NOMO-1 (cell line): ENCODE data around the gene PGGHG.
A peak's percentile ranks its signal among the peaks of the same experiment; 100 is the strongest.
"Not testable (repeated sequence)": the region's sequence is repeated elsewhere in the genome, so short reads cannot be mapped to it uniquely, and the experiment has no call there.

Experiments
- DNase-seq, 2 experiments: peaks; one replicate each; lab custom pipeline; 2025; ENCODE audit not compliant: unreplicated experiment in 2 of 2; lab: John Stamatoyannopoulos, UW

Gene PGGHG

GRCh38 chr11:326842-327580 is 38.1 kb downstream of the PGGHG start:
- DNase-seq, result peak; percentile 81 to 83

DNA sequence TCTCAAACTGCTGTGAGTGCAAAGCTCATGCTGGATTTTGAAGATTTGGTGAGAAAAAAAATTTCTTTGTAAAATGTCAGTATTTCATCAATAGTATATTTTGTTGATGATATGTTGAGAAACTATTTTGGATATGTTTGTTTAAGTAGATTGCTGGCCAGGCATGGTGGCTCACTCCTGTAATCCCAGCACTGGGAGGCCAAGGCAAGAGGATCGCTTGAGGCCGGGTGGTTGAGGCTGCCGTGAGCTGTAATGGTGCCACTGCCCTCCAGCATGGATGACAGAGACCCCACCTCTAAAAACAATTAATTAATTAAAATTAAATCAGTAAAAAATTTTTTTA is 38.6 kb downstream of the PGGHG start:
- DNase-seq, result no peak

DNA sequence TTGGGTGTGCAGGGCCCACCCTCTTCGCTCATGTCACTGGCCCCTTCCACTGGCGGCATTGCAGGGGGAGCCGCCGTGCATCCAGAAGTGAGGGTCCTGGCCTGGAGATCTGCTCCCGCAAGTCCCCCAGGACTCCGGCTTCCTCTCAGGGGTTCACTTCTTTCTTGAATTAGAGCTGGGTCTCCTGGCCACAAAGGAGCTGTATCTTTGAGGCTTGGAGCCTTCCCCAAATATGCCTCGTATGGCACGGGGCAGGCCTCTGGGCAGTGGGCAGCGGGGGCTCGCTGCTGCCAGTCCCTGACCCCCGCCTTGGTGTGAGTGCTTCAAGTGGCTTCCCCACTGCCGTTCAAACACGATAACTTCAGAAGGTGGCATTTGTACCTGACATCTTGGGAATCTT is 39.1 kb downstream of the PGGHG start:
- DNase-seq, result no peak

DNA sequence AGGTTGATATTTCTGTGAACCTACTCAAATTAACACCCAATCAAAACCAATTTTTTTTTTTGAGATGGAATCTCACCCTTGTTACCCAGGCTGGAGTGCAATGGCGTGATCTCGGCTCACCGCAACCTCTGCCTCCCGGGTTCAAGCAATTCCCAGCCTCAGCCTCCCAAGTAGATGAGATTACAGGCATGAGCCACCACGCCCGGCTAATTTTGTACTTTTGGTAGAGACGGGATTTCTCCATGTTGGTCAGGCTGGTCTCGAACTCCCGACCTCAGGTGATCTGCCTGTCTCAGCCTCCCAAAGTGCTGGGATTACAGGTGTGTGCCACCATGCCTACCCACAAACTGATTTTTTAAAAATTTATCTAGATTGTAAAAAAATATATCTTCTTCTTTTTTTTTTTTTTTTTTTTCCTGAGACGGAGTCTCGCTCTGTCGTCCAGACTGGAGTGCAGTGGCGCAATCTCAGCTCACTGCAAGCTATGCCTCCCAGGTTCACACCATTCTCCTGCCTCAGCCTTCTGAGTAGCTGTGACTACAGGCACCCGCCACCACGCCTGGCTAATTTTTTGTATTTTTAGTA is 39.7 kb downstream of the PGGHG start:
- DNase-seq, result not testable (repeated sequence)

GRCh38 chr11:329886-330253 is 40.9 kb downstream of the PGGHG start:
- DNase-seq, result no peak

DNA sequence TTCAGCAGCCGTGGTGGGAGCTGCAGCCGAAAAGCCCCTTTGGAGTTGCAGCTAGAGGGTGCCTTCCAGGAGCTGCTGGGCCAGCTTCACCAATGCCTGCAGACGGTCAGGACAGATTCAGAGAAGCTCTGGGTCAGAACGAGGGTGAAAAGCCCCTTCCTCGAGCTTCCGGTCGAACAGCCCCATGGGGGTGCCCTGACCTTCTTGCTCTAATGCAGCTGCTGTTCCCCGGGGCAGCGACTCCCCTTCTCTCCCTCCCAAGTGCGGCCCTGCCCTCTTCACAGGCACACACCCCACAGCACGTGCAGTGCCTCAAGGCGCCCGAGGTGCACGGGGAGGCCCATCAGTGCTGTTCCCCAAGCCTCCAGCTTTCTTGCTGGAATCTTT is 41.4 kb downstream of the PGGHG start:
- no peak for DNase-seq

DNA sequence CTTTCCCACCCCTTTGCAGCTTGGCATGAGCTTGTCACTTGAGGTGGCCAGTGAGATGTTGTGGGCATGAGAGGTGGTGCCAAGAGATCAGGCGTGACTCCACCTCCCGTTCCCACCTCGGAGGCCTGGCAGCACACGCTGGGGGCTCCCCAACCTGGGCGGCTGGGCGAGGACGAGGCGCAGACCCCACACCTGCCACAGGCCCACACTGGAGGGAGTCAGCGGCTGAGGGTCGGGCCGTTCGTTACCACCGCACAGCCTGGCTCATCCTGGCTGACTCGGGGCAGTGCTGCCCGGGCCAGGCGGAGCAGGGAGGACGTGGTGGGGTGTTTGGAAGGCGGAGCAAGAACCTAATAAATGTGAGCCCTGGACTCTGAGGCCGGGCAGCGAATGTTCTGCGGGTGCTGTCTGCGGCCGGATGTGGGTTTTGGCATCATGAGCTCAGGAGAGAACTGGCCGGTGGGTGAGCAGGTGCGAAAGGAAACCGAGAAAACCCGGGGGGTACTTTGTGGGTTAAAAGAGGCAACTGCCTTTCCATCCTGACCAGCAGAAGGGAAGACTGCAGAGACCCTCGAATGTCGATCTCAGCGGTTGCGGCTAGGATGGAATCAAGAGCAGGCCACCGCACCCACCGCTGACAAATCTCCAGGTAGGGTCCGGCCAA is 41.9 kb downstream of the PGGHG start:
- no peak for DNase-seq

- no peak for DNase-seq
Observed at GRCh38 chr11:331358-332060, 42.6 kb downstream of the PGGHG start.

GRCh38 chr11:332651-333480 is 43.9 kb downstream of the PGGHG start:
- DNase-seq, result no peak

DNA sequence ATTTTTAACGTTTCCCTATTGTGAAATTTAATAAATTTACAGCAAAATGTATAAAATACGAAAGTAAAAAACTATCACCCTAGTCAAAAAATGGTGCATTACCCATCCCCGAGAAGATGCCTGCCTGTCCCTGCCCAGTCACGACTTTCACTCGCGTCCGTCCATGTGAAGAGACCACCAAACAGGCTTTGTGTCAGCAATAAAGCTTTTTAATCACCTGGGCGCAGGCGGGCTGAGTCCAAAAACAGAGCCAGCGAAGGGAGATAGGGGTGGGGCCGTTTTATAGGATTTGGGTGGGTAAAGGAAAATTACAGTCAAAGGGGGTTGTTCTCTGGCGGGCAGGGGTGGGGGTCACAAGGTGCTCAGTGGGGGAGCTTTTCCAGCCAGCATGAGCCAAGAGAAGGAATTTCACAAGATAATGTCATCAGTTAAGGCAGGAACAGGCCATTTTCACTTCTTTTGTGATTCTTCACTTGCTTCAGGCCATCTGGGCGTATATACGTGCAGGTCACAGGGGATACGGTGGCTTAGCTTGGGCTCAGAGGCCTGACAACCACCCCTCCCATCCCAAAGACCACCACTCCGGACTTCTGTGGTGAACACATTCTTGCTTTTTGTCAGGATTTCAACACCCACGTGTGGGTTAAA is 44.8 kb downstream of the PGGHG start:
- DNase-seq, result not testable (repeated sequence)

- no peak for DNase-seq
Observed at GRCh38 chr11:334264-334994, 45.5 kb downstream of the PGGHG start.

DNA sequence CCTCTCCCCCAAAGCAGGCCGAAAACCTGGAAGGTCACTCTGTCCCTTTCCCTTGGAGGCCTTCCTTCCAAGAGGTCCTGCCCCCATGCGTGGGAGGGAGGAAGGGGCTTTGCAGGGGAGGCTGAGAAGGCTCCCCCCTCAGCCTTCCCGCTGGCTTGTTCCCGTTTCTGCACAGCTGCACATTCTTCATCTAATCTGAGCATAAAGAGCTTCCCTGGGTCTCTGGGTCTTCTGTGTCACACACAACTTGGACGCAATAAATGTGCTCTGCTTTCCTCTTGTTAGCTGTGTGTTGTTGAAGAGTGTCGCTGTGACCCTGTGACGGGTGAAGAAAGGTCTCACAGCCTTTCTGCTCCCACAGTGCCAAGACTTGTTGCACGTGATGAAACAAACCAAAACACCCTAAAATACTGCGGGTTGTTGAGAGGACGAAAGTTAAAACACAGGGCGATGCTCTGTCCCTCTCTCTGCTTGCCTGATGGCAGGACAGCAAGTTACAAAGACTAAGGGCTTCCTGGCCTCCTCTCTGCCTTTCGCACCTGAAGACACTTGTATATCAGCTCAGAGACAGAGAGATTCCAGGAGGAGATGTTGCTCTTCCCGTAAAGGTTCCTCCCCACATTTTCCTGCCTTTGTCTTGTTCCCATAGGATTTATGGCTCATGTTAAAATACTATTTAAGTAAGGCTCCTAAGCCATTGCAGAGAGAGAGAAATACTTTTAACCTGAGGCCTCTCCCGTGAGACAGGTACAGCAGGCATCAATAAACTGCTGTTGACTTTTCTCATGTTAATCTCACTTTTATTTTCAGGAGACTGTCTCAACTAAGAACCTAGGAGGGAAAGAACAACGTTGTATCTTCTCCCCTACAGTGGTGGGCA is 47.1 kb downstream of the PGGHG start:
- DNase-seq, result no peak

DNA sequence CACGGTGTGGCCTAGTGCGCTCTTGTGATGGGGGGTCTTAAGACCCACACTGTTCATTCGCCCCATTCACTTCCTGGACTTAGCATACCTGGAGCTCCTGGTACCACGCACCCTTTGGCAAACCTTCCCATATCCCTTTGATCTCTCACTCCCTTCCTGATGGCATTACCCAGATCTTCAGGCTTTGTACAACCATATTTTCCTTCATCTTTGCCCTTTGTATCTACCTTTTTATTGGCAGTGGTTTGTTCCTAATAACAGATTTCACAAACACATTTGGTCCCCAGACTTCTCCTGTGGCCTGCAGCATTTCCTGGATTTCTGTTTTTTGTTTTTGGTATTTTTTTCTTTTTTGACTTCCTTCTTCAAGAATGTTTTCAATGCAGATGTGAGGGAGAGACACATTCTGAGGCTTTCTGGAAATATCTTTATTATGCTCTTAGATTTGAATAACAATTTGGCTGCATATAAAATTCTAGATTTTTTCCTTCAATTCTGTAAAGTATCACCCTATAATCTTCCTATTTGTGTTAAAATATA is 47.8 kb downstream of the PGGHG start:
- no peak for DNase-seq

GRCh38 chr11:337711-338110 is 48.8 kb downstream of the PGGHG start:
- DNase-seq, result no peak

DNA sequence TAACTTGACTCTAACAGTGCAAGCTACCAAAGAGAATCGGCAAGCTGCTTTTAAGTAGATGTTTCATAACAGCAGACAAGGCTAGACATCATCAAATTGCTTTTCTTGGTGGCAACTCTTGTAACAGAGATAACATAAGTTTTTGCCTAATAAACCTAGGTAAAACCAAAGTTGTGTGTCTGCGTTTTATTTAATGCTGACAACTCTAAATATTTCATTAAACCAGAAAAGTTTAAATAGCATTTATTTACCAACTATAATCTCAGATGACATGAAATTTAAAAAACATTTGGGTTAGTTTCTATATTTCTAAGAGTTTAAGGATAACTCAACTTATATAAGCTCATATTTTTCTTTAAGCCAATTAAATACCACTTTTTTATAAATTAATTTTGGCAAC is 51.0 kb downstream of the PGGHG start:
- no peak for DNase-seq

GRCh38 chr11:340539-341512 is 51.9 kb downstream of the PGGHG start:
- no peak for DNase-seq

DNA sequence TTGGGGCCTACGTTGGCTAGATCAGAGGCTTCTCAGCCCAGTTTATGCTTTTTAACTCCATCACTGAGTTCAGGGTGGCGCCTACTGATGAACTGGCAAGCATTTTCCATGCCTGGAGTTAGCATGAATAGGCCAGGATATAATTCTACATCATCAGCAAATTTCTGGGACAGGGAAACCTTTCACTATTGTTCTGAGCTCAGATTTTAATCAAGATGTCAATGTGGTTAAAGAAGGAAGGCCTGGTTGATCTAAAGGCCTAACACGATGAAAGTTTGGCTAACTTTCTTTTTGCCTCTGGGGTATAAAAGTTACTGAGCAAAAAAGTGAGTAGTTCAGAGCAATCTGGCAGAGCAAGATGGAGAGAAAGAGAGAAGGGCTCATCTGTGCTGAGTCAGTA is 53.4 kb downstream of the PGGHG start:
- DNase-seq, result no peak
